Activated naive CD8-positive, alpha-beta T cell treated with anti-CD3 and anti-CD28 coated beads, Interleukin-2, amount 50 U/mL, for 16 hours (primary cell): ENCODE results near the gene CRTC3.
"Not testable (repeated sequence)": the region's sequence is repeated elsewhere in the genome, so short reads cannot be mapped to it uniquely, and the experiment has no call there.

Source experiments
- DNase-seq: peaks from one replicate; pipeline ENCODE4 v3.0.0-alpha.2; 2020; ENCODE audit warnings: low read depth, low spot score

Gene CRTC3

DNA sequence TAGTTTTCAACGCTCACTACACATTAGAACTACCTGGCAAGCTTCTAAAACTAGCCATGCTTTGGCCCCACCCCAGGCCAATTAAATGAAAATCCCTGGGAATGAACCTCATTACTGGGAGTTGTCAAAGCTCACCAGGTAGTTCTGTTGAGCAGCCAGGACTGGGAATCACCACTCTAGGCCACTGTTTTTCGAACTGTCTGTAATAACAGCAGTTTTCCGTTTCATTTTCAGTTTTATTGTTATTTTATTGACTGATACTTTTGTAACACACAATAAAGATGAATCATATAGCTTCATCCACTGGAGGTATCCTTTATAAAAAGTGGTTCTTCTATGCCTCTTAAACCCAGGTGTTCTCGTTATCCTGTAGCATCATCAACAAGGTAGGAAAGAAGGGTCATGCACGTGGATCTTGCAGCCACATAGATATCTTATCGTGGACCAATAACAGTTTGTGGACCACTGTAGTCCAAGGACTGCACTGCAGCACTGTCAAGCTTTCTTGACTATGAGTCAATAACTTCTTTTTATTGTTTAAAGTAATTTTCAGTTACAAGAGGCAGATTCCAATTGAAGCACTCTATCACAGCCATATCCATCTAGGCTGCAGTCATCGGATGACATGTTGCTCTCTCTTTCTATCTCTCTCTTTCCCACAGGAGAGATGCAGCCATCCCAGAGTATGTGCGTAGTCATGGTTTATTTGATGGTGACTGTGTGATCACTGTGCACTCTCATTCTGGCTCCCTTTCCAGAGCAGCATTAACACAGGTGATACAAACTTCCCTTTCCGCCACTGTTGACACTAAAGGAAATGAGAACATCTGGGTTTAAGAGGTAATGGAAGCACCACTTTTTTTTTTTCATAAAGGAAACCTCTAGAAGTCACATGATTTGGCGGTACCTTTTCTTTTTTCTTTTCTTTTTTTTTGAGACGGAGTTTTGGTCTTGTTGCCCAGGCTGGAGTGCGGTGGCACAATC lies 148.4 kb downstream of the CRTC3 start:
- DNase-seq, result no peak

GRCh38 chr15:90679959-90680358 lies 150.2 kb downstream of the CRTC3 start:
- no peak for DNase-seq

DNA sequence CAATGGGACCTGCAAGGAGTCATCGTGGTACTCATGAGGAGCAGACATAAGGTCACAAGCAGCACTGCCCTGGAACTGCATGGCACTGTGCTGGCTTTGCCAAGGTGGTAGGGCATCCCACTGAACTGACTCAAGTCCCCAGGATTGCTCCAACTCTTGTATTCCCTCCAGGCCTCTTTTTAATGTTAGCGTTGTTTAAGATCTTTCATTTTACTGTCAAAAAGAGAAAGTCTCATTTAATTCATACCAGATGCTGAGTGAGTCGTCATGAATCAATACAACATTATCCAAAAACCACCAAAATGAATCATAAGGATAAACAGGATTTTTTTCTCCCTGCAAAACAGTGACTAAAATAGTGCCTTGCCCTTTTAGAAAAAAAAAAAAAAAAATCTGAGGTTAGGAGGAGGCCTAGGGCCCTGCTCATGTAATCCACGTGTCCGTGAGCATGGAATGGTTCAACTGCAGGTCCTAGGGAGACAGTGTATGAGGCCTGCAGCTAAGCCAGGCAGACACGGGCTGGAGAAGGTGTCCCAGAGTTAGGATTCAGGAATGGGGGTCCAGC lies 150.7 kb downstream of the CRTC3 start:
- DNase-seq, result no peak

DNA sequence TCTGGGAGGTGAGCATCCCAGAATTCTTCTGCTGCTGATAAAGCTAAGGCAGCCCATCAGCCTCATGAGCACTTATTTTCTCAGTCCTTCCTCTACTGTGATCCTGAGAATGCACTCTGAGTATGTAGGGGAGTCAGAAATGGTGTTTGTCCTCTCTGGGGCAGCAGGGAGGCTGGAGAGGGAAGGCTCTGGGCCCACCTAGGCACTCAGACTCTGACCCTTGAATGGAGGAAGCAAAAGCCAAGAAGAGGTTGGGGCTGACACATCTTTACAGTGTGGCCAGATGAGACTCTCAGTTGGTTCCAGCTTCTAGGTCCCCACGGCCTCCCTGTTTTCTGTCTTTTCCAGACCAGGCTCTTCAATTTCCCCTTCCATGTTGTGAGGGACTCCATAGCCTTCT lies 151.3 kb downstream of the CRTC3 start:
- DNase-seq, result no peak

DNA sequence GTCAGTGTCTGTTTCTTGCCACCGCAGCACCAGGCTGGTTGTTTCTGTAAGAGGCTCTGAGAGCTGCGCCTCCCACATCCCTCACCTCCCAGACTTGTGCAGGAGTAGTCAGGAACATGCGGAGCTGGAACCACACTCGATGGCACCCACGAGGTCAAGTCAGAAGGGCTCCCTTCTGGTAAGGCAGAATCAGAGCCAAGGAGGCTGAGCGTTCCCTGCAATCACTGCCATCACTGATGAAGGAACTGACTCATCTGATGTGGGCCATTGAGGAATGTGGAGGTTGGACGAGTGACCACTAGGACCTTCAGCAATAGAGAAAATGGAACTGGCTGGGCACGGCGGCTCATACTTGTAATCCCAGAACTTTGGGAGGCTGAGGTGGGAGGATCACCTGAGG lies 151.8 kb downstream of the CRTC3 start:
- DNase-seq, result no peak

DNA sequence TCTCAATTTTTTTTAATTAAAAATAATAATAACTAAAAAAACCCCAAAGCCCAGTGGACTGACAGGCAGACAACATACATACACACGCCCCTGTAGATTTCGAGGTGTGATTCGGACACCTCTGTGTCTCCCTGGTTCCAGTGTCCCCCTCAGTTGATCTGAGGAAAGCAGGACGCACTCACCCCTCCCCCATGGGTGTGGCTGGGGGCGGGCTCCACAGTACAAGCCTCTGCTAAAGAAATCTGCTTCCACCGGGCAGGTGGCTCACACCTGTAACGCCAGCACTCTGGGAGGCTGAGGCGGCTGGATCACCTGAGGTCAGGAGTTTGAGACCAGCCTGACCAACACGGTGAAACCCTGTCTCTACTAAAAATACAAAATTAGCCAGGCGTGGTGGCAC lies 153.6 kb downstream of the CRTC3 start:
- DNase-seq, result no peak

DNA sequence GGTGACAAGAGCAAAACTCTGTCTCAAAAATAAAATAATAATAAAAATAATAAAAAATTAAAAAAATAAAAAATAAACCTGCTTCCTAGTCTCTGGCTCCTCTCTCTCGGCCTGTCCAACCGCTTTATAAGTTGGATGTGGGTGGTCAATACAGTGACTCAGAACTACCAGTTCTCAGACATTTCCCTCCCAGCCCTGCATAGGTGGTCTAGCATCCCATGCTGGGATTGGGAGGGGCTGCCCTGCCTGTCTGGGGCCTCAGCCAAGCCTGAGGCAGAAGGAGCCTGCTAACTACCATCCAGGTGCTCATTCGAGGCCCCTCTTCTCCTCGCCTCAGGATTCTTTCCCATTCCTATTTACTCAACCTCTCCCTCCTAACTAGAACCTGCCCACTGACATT lies 154.2 kb downstream of the CRTC3 start:
- no peak for DNase-seq

DNA sequence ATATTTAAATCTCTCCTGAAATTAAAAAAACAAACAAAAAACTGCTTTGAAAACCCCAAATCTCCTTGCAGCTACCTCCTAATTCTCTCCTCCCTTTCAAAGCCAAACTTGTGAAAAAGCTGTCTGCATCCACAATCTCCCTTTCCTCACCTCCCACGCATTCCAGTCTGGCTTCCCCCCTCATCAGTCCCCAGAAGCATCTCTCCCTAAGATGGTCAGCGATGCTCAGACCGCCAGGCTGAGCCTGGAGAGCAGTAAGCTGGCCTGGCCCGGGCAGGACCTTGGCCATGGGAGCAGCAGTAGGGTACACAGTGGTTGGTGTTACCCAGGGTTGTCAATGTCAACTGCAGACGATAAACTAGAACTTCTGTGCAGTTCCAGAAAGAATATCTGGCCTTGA lies 154.6 kb downstream of the CRTC3 start:
- DNase-seq, result no peak

GRCh38 chr15:90685591-90686434 lies 156.1 kb downstream of the CRTC3 start:
- no peak for DNase-seq

- no peak for DNase-seq
Measured at GRCh38 chr15:90686435-90687218, 156.9 kb downstream of the CRTC3 start.

DNA sequence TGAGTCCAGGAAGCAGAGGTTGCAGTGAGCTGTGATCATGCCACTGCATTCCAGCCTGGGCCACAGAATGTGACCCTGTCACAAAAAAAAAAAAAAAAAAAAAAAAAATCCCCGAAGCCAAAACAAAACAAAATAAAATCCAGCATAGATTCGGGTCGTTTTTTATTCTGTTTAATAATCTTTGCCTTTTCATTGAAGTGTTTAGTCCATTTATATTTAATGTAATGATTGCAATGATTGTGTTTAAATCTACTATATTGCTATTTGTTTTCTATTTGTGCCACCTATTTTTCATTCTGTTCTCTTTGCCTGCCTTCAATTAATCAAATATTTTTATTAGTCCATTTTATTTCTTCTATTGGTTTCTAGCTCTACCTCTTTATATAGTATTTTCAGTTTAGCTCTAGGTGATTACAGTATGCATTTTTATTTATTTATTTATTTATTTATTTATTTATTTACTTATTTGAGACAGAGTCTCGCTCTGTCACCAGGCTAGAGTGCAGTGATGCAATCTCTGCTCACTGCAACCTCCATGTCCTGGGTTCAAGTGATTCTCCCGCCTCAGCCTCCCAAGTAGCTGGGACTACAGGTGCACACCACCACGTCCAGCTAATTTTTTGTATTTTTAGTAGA lies 159.7 kb downstream of the CRTC3 start:
- DNase-seq, result not testable (repeated sequence)

DNA sequence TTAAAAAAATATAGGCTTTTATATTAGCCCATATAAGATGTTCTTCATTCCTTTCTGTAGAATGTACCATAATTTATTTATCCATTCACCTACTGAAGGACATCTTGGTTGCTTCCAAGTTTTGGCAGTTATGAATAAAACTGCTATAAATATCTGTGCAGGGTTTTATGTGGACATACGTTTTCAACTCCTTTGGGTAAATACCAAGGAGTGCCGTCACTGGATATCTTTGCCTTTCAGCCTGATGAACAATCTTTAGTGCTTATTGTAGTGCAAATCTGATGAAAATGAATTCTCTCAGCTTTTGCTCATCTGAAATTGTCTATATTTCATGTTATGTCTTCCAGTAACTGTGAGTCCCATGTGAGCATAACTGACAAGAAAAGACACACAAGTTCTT lies 160.9 kb downstream of the CRTC3 start:
- no peak for DNase-seq

DNA sequence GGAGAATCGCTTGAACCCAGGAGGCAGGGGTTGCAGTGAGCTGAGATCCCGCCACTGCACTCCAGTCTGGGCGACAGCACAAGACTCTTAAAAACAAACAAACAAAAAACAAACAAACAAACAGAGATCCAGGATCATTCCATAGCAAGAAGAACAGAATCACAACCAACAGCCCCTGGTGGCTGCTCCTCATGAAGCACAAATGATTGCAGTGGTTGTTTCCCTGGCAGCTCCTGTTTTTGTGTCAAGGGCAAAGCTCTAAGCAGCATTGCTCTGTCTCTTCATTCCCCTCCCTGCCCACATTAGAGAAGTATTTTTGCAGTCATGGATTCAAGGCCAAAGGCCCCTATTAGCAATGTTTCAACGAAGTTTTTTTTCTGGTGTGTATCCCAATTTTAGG lies 161.6 kb downstream of the CRTC3 start:
- no peak for DNase-seq

DNA sequence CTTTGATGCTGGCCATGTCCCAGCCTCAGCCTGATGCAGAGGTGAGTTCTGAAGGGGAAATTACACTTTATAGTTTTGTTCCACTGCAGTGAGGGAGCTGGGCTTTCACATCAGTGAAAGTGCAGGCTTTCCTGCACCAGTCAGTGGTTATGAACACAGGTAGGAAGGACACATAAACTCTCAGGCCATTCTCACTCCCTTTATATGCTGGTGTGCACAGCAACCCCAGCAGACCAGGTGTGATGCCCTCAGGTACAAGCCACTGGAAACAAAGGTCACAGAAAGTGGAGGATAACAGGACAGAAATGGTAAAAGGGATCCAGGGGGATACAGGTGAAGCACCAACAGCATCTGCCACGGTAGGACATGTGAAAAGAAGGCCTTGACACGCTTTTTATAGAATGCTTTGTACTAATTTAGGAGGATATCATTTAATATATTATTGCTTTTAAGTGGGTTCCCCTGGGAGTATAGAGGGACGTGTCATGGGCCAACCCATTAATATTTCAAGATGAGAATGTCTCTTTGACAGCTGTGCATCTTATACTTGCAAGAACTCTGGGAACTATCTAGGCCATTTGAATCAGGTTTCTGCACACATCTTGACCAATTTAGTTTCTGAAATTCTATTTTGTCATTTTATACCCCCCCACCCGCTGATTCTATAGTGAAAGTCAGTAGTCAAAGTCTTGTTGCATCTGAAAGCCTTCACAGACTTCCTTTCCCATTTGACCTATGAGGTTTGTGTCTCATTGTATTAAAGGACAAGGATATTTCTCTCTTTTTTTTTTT lies 162.5 kb downstream of the CRTC3 start:
- DNase-seq, result no peak
